HG02943 (cell line): ENCODE measurements around the gene DGCR2.

Experiments
- ATAC-seq: cut with Tn5 transposase; IDR thresholded peaks from one replicate; pipeline ENCODE4 v1.9.1; 2021; ENCODE audit warnings: mild to moderate bottlenecking, low read depth, moderate library complexity; ENCODE audit not compliant: unreplicated experiment

DGCR2 gene

GRCh38 chr22:19046719-19047609, 75.2 kb downstream of the DGCR2 start:
- ATAC-seq, result no peak

- no peak for ATAC-seq
These were observed 75.9 kb downstream of the DGCR2 start for GRCh38 chr22:19046287-19046686.

- ATAC-seq, result no peak
These were observed 77.1 kb downstream of the DGCR2 start for GRCh38 chr22:19045094-19045493.

GRCh38 chr22:19044381-19044780, 77.8 kb downstream of the DGCR2 start:
- ATAC-seq, result no peak

GRCh38 chr22:19043121-19044085, 78.8 kb downstream of the DGCR2 start:
- no peak for ATAC-seq

DNA sequence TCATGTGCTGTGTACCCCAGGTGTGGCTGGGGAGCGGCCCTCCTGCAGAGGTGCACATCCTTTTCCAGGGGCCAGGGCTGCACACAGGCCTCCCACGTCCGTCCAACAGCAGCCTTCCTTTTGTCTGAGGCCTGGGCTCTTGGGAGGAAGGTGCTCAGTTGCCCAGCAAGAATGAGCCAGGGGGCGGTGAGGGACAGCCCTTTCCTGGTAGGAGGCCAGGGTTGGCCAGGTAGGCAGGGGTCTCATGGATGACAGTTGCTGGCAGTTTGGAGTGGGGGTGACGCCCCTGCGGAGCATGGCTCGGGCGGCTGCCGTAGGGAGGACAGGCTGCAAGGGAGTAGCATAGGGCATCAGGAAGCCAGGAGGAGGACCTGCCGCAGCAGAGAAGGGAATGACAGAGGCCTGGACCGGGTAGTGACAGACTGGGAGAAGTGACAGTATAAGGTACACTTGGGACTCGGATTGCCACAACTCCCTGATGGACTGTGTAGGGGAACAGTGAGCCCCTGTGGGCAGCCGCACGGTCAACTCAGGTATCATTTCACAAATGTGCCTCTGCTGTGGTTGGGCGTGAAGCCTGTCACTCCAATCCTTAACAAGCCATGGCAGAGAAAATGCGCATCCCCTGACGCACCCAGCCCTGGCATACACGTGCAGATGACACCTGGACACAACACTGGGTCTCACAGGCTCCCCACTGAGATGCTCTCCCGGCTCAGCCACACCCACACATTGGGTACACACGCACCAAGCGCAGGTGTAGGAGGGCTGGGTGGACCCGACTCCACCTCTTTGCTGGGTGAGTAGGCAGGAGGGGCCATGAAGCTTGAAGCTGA, 79.7 kb downstream of the DGCR2 start:
- ATAC-seq, result no peak

DNA sequence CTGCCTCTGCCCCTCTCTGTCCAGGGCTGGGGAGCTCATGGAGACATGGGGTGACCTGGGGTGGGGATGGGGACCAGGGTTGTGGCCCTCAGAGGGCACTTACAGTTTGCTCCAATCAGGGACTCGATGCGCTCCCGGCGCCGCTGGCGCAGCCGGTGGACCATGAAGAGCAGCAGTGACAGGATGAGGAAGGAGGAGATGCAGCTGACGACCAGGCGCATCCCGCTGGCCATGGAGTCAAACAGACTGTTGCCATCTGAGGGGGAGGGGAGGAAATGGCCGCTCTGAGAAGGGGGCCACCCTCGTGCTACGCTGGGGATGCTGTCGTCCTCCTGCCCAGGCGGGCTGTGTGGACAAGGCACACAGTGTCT, 80.5 kb downstream of the DGCR2 start:
- ATAC-seq, result no peak

DNA sequence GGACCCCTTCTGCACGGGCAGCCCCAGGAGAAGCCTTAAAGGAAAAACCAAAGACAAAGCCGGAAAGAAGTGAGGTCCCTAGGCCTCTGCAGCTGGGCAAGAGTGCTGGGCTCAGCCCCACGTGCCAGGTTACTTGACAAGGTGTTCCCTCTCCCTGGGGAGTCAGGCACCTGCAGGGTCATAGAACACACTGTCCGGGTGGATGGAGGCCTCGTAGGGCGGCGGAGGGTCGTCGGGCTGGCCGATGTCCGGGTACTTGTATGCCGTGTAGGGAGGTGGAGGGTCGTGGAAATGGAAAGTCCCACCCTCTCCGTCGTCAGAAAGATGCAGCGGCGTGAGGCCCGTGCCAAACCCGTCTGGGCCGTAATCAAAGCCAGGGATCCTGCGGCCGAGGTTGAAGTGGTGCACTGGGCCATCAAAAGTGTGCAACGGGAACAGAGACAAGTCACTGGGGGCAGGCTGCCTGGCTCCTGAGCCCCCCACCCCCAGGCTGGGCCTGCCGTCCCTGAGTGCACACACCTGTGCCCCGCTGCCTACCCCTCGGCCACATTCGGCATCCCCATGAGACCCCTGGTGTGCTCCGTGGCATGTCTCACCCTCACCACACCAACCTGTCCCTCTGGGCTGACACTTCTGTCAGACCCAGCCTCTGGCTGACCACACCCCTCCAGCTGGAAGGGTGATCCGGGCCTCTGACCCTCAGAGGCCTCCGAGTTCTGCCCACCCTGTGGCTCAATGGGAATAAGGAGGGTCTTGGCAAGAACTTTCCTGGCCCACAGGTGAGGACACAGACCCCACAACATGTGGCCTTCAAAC, 81.1 kb downstream of the DGCR2 start:
- ATAC-seq, result no peak

GRCh38 chr22:19040391-19040861, 81.8 kb downstream of the DGCR2 start:
- ATAC-seq, result no peak

- no peak for ATAC-seq
These were observed 82.4 kb downstream of the DGCR2 start for GRCh38 chr22:19039796-19040280.

DNA sequence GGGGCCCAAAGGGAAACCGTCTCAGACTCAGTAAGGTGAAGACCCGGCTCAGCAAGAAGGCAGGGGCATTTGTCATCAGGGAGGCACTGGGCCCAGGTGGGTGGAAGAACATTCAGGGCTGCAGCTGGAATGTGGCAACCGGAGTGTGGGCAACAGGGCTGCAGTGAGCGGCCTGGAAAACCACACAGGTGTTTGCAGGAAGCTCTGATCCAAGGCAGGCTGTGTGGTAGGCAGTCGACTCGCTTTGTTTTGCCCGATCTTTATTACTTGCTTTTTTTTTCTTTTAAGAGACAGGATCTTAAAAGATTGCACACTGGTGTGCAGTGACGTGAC, 82.8 kb downstream of the DGCR2 start:
- ATAC-seq, result no peak

DNA sequence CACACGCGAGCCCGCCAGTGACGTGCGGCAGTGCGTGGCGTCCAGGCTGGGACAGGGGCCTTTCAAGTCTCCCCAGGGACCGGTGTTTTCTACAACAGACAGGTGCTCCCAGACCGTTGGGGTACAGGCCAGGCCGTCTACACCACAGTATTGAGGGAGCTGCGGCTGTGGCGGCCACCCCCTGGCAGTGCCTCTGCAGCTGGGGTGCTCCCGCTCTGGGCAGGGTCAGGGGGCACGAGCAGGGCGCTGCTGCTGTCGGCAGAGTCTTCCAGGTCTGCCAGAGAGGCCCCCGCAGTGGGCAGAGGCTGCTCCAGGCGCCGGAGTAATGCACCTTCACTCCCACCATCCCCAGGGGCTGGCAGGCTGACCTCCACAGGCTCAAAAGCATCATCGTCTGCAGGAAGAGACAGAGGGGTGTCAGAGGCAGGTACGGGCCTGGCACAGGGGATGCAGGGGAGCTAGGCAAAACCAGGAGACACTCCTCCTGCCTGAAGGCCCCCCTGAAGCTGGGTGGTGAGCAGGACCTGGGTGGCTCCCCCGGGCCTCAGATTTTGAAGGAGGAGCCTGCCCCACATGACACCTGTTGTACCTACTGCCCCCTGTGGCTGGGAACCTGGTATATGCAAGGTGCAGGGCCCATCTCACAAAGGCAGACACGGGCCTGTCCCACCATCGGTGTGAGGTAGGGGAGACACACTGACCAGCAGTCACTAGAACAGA, 83.3 kb downstream of the DGCR2 start:
- no peak for ATAC-seq

- ATAC-seq, result no peak
These were observed 84.1 kb downstream of the DGCR2 start for GRCh38 chr22:19038164-19038546.

DNA sequence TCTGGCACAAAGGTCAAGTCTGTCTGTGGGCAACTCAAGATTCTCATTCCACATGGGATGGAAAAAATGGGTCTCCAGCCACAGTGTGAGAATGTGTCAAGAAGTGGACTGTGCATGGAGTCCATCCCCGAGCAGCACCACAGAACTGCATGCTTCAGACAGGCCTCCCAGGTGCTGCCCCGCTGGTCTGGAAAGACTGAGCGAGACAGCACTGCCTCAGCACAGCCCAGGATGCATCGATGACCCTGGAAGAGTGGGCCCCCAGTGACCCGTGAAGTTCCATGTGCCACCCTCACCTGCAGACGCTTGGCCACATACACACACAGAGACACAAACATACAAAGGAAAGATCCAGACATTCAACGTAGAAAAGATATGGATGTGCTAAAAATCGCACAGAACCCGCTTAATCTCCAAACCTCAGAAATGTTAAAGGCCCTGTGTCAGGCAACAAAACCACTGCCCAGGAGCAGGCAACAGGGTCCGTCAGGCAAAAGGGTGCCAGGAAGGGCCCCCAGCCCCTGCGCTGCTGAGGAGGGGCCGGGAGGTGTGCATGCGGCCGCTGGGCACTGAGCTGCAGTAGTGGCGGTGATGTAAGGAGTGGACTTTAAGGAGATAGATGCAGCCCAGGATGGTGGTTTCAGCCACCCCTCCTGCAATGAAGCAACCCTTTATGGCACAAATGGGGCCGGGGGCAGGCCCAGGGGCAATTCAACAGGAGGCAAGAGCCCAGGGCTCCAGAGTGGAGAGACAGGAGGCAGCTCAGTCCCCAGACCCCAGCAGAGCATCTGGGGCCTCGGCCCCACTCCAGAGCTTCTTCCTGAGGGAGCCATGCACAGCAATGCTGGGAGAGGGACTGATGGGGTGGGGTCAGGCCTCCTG, 84.7 kb downstream of the DGCR2 start:
- ATAC-seq, result no peak

- no peak for ATAC-seq
These were observed 85.5 kb downstream of the DGCR2 start for GRCh38 chr22:19036523-19037273.

DNA sequence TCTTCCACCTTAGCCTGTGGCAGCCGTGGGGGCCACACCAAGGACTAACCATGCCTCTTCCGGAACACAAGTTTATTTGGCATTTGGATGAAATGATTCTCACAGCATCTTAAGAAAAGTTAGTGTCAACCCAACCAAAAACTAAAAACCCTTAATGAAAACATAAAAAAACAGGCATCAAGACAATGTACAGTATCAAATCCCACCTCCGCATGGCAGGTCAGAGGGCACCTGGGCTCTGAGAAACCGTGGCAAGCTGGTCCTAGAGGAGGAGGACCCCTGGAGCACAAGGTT, 86.0 kb downstream of the DGCR2 start:
- ATAC-seq, result no peak

GRCh38 chr22:19035474-19036228, 86.6 kb downstream of the DGCR2 start:
- ATAC-seq, result no peak
